B cell (primary cell): ENCODE results near the gene MME. TPM values are rescaled to one million over a fixed set of nuclear protein-coding genes. Genes with fewer than 3 reads are reported as not detected.

Experiments
- ATAC-seq: fragments of 200-7000 bp; cut with Tn5 transposase; one replicate; pipeline ENCODE4 v1.10.0; 2021; ENCODE audit warnings: low read depth, mild to moderate bottlenecking, moderate number of reproducible peaks, moderate library complexity
- CTCF ChIA-PET: fragments of 350-600 bp; sonication (Branson Sonifier 250); formaldehyde crosslinking; loops from one replicate; lab custom pipeline; 2021; ENCODE audit warnings: antibody characterized with exemption, inconsistent platforms; lab: Charles Lee
- POLR2A ChIA-PET: fragments of 350-600 bp; sonication (Branson Sonifier 250); formaldehyde crosslinking; loops from one replicate; lab custom pipeline; 2021; ENCODE audit warnings: antibody characterized with exemption; lab: Charles Lee
- DNase-seq: peaks from one replicate; pipeline ENCODE4 v3.0.0; 2013
- H2AFZ ChIP-seq: 2 replicates; pipeline ENCODE4 v1.6.1; 2012; ENCODE audit warnings: mild to moderate bottlenecking, low read depth, low read length; ENCODE audit not compliant: insufficient read depth, poor library complexity, severe bottlenecking
- H3K27ac ChIP-seq, 2 donors: 1 replicate in 1 of 2; 2 replicates in 1 of 2; pipeline ENCODE4 v1.5.1; 2012 to 2013; ENCODE audit warnings: low read length in 2 of 2, mild to moderate bottlenecking in 2 of 2, moderate library complexity in 1 of 2
- H3K27me3 ChIP-seq, 4 experiments: fragments of 200-600 bp in 1 of 4; sonication (generic) in 1 of 4; replicated peaks in 1 of 4; 1 replicate in 2 of 4; 2 replicates in 2 of 4; pipeline versions ENCODE4 v1.6.1 to v1.7.0; 2013 to 2016; ENCODE audit warnings: low read length in 3 of 4, mild to moderate bottlenecking in 2 of 4, mixed read lengths in 1 of 4, moderate library complexity in 1 of 4; ENCODE audit not compliant: insufficient read depth in 4 of 4, control insufficient read depth in 3 of 4; ENCODE audit errors: control extremely low read depth in 1 of 4
- H3K36me3 ChIP-seq, 2 experiments: replicated peaks in 1 of 2; 1 replicate in 1 of 2; 2 replicates in 1 of 2; pipeline versions ENCODE4 v1.6.1 to v1.7.1; 2013; ENCODE audit warnings: low read length in 1 of 2; ENCODE audit not compliant: insufficient read depth in 2 of 2, control insufficient read depth in 1 of 2; ENCODE audit errors: control extremely low read depth in 1 of 2, extremely low read depth in 1 of 2
- H3K4me1 ChIP-seq, 2 donors: fragments of 200-600 bp in 1 of 2; sonication (generic) in 1 of 2; 1 replicate in 1 of 2; 2 replicates in 1 of 2; pipeline versions ENCODE4 v1.5.1 to v1.6.1; 2013 to 2017; ENCODE audit warnings: low read length in 2 of 2; ENCODE audit not compliant: control insufficient read depth in 2 of 2, insufficient read depth in 2 of 2
- H3K4me2 ChIP-seq: replicated peaks from 2 replicates; pipeline ENCODE3; 2012; ENCODE audit warnings: mild to moderate bottlenecking, low read depth, low read length; ENCODE audit not compliant: poor library complexity, severe bottlenecking
- H3K4me3 ChIP-seq, 5 experiments: fragments of 200-600 bp in 1 of 5; sonication (generic) in 1 of 5; 1 replicate in 3 of 5; 2 replicates in 2 of 5; pipeline versions ENCODE4 v1.5.1 to v1.7.0; 2011 to 2016; ENCODE audit warnings: low read length in 4 of 5, mild to moderate bottlenecking in 4 of 5, low read depth in 2 of 5, control low read depth in 1 of 5, moderate library complexity in 1 of 5; ENCODE audit not compliant: insufficient read depth in 1 of 5; ENCODE audit errors: control extremely low read depth in 1 of 5, extremely low read depth in 1 of 5
- H3K79me2 ChIP-seq: fragments of 200-600 bp; sonication (generic); one replicate; pipeline ENCODE4 v1.6.0; 2016; ENCODE audit warnings: low read length; ENCODE audit not compliant: control insufficient read depth, insufficient read depth
- H3K9ac ChIP-seq: fragments of 200-600 bp; sonication (generic); 2 replicates; pipeline ENCODE4 v1.6.1; 2017; ENCODE audit warnings: mild to moderate bottlenecking, low read length, moderate library complexity
- H3K9me3 ChIP-seq, 3 donors: one replicate each; pipeline versions ENCODE4 v1.6.1 to v1.7.1; 2013; ENCODE audit warnings: low read length in 2 of 3; ENCODE audit not compliant: control insufficient read depth in 2 of 3, insufficient read depth in 1 of 3; ENCODE audit errors: control extremely low read depth in 1 of 3
- H4K20me1 ChIP-seq: 2 replicates; pipeline ENCODE4 v1.6.0; 2012; ENCODE audit warnings: mild to moderate bottlenecking, low read length; ENCODE audit not compliant: insufficient read depth, control insufficient read depth, poor library complexity, severe bottlenecking
- H3K27ac Mint-ChIP-seq: one replicate; pipeline ENCODE4 v1.8.0; 2021; ENCODE audit warnings: mixed read lengths
- H3K27me3 Mint-ChIP-seq: one replicate; pipeline ENCODE4 v1.8.0; 2021; ENCODE audit warnings: mixed read lengths
- H3K4me1 Mint-ChIP-seq: one replicate; pipeline ENCODE4 v1.8.0; 2021; ENCODE audit warnings: mixed read lengths
- H3K4me3 Mint-ChIP-seq: one replicate; pipeline ENCODE4 v1.8.0; 2021; ENCODE audit warnings: mixed read lengths
- H3K9me3 Mint-ChIP-seq: one replicate; pipeline ENCODE4 v1.8.0; 2022; ENCODE audit warnings: mixed read lengths; ENCODE audit not compliant: insufficient read depth
- EZH2 ChIP-seq: IDR thresholded peaks from 2 replicates; pipeline ENCODE4 v1.6.1; 2012; ENCODE audit warnings: borderline replicate concordance, low read depth, mild to moderate bottlenecking, moderate library complexity, low read length; ENCODE audit not compliant: insufficient read depth, poor library complexity, severe bottlenecking
- WGBS: methylation state at CpG from one replicate; pipeline ENCODE4 v1.1.5; 2013; ENCODE audit warnings: missing lambda C conversion rate; ENCODE audit not compliant: insufficient coverage; 5-methylcytosine and 5-hydroxymethylcytosine counted together
- intact Hi-C: fragments of 100-400 bp; cut with micrococcal nuclease; formaldehyde crosslinking; loops from one replicate; pipeline ENCODE4 v1.10.0; 2022
- polyA plus RNA-seq: library from polyadenylated mRNA; depleted of rRNA; stranded (reverse); fragments of >200 nt; gene quantifications from 2 replicates; pipeline ENCODE4 v1.2.3, GENCODE V29; 2012
- total RNA-seq, 2 donors: library from RNA; stranded (reverse); fragments of 120-200 nt in 1 of 2; gene quantifications; 1 replicate in 1 of 2; 2 replicates in 1 of 2; pipeline versions ENCODE4 v1.2.3 to v1.2.4, GENCODE V29; 2013 to 2022
- TF ChIP-seq, protein P1 (sequence below): fragments of 200-600 bp; IDR thresholded peaks from one replicate; pipeline ENCODE4 v1.8.0; 2022; ENCODE audit warnings: antibody characterized with exemption, mild to moderate bottlenecking

The MME gene
- total and polyA plus RNA-seq, 2 donors (not counting 1 experiment from before 2014, with no cell fraction given): 0.88 to 11.2 TPM

DNA sequence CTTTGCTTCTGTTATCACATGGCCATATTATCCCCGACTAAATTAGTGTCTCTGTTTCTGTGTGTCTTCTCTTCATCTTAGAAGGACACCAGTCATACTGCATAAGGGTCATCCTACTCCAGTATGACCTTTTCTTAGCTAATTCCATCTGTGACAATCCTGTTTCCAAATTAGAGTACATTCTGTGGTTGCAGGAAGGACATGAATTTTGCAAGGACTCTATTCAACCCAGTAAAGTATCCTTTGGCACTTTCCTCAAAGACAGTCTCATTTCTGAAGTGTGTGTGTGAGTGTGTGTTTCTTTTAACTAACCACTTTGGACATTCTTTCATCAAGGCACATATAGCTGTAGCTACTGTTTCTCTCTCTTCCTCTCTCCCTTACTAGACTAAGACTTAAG is 15.2 kb upstream of the MME start:
- Histone ChIP-seq H3K9ac (no peak overlapping the region), H2AFZ (no peak overlapping the region), H3K79me2 (no peaks in the 10 kb centered on the region), H3K4me1 (no peaks in the 10 kb centered on the region), H3K4me2 (no peak overlapping the region), H3K4me3 (no peak overlapping the region), H3K9me3 (peaks cover 0 to 3% (median 0%) of the 10 kb centered on the region in 3 donors), H3K27me3 (no peaks in the 10 kb centered on the region), H4K20me1 (no peaks in the 10 kb centered on the region), H3K36me3 (no peaks in the 10 kb centered on the region), H3K27ac (no peak overlapping the region)
- no peak overlapping the region for H3K4me3 Mint-ChIP-seq
- no peaks in the 10 kb centered on the region for H3K4me1 Mint-ChIP-seq
- TF ChIP-seq, protein P1, sequence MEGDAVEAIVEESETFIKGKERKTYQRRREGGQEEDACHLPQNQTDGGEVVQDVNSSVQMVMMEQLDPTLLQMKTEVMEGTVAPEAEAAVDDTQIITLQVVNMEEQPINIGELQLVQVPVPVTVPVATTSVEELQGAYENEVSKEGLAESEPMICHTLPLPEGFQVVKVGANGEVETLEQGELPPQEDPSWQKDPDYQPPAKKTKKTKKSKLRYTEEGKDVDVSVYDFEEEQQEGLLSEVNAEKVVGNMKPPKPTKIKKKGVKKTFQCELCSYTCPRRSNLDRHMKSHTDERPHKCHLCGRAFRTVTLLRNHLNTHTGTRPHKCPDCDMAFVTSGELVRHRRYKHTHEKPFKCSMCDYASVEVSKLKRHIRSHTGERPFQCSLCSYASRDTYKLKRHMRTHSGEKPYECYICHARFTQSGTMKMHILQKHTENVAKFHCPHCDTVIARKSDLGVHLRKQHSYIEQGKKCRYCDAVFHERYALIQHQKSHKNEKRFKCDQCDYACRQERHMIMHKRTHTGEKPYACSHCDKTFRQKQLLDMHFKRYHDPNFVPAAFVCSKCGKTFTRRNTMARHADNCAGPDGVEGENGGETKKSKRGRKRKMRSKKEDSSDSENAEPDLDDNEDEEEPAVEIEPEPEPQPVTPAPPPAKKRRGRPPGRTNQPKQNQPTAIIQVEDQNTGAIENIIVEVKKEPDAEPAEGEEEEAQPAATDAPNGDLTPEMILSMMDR: no peak
- no peak for TF ChIP-seq EZH2
- POLR2A ChIA-PET: no interaction called here
- CTCF ChIA-PET: no interaction called here
- H3K27ac Mint-ChIP-seq: no peak overlapping the region
- WGBS: 100% methylated on average over 1 of the region's 1 CpG
- H3K9me3 Mint-ChIP-seq: no peaks in the 10 kb centered on the region
- intact Hi-C loops: no loop called here
- H3K27me3 Mint-ChIP-seq: no peaks in the 10 kb centered on the region
- no peak for DNase-seq
- ATAC-seq: no peak

DNA sequence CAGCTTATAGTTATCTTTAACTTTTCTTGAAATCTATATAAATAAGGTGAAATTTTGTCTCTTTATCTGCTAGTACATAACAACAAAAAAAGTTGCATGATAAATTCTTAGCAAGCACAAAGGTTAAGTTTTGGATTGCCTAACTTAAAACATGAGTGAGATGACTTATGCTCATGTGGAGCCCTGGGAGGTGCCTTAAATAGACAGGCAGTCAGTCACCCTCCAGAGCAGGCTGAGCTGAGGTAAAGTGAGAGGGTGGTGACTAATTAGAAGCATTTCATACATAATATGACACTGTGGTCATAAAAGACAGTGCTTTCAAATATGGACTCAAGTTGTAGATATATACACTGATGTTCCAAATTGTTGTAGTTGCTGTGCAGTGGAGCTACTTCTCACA is 14.6 kb upstream of the MME start:
- Mint-ChIP-seq H3K4me3 (no peak overlapping the region), H3K4me1 (no peaks in the 10 kb centered on the region), H3K27ac (no peak overlapping the region), H3K9me3 (no peaks in the 10 kb centered on the region), H3K27me3 (no peaks in the 10 kb centered on the region)
- Histone ChIP-seq H3K79me2 (no peaks in the 10 kb centered on the region), H3K9me3 (peaks cover 0 to 3% (median 0%) of the 10 kb centered on the region in 3 donors), H3K4me2 (no peak overlapping the region), H3K4me1 (no peaks in the 10 kb centered on the region), H4K20me1 (no peaks in the 10 kb centered on the region), H3K36me3 (no peaks in the 10 kb centered on the region), H3K9ac (no peak overlapping the region), H3K27ac (no peak overlapping the region), H3K27me3 (no peaks in the 10 kb centered on the region), H3K4me3 (no peak overlapping the region), H2AFZ (no peak overlapping the region)
- DNase-seq (no peak), ATAC-seq (no peak)
- intact Hi-C loops: no loop called here
- ChIA-PET POLR2A (no interaction called here), CTCF (no interaction called here)
- TF ChIP-seq, protein P1: no peak
- TF ChIP-seq EZH2: no peak
